GM13977 (cell line): Measurements from ENCODE around the gene FARS2.

Experiments
- DNase-seq: peaks from one replicate; pipeline ENCODE4 v3.0.0; 2012; ENCODE audit warnings: low spot score
- in situ Hi-C: fragments of 300-500 bp; cut with MboI; formaldehyde crosslinking; loops from one replicate; pipeline ENCODE4 v1.12.0; 2022; ENCODE audit warnings: low sequenced_read_pairs, low pct_unique_long_range_greater_than_20kb, mixed read lengths, inconsistent platforms; ENCODE audit not compliant: unreplicated experiment
- TF ChIP-seq, protein P1 (sequence below): IDR thresholded peaks from 2 replicates; pipeline ENCODE4 v1.5.1; 2012; ENCODE audit warnings: mild to moderate bottlenecking, control low read depth; ENCODE audit not compliant: insufficient read depth; ENCODE audit errors: extremely low read depth, missing control alignments

FARS2 gene

DNA sequence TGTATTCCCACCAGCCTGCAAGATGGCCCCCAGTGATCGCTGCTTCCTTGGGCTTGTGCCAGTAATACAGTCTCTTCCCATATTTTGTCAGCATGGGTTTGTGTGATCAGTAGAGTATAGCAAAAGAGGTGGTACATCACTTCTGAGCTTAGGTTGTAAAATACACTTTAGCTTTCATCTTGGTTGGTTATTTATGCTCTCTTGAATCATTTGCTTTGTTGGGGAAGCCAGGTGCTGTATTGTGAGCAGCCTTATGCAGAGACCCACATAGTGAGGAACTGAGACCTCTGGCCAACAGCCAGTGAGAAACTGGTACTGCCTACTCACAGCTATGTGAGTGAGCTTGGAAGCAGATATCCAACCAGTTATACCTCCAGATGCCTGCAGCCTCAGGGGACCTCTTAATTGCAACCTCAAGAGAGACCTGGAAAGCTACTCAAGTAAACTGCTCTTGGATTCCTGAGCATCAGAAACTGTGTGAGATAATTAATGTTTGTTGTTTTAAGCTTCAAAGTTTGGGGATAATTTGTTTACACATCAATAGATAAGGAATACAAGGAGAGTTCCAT, 229.3 kb downstream of the FARS2 start:
- DNase-seq = no peak
- TF ChIP-seq, protein P1, sequence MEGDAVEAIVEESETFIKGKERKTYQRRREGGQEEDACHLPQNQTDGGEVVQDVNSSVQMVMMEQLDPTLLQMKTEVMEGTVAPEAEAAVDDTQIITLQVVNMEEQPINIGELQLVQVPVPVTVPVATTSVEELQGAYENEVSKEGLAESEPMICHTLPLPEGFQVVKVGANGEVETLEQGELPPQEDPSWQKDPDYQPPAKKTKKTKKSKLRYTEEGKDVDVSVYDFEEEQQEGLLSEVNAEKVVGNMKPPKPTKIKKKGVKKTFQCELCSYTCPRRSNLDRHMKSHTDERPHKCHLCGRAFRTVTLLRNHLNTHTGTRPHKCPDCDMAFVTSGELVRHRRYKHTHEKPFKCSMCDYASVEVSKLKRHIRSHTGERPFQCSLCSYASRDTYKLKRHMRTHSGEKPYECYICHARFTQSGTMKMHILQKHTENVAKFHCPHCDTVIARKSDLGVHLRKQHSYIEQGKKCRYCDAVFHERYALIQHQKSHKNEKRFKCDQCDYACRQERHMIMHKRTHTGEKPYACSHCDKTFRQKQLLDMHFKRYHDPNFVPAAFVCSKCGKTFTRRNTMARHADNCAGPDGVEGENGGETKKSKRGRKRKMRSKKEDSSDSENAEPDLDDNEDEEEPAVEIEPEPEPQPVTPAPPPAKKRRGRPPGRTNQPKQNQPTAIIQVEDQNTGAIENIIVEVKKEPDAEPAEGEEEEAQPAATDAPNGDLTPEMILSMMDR = no peak
- in situ Hi-C loops = no loop called here

DNA sequence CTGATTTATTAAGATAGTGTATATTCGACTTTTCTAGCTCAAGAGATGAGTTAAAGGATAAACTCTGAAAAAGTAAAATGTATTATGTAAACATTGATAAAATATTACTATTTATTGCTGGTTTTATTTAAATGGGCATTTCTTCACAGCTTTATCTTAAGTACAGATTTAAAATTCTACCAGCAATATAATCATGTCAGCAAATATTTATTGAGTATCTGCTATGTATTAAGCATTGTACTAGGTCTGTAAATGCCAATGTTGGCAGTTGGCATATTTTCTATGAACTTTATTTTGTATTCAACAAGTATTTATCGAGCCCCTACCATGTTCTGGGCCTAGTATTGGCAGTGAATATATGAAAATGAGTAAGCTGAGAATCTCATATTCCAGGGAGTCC, 231.0 kb downstream of the FARS2 start:
- TF ChIP-seq, protein P1 = no peak
- DNase-seq = no peak
- in situ Hi-C loops = no loop called here

DNA sequence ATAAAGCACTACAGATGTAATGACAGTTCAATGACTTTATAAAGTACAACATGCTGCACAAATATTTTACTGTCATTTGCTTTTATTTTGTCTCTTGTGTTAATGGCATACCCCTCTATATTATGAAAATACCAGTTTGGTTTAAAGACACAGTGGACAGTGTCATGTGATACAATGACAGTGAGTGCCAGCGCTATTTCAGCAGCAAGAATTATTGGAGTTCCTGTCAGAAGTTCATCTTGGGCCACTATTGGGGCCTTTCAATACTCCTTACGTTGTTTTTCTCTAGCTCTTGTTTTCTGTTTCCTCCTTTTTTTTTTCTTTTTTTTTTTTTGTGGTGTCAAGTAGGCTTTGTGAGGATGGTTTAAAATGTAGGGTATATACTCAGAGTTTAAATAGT, 232.5 kb downstream of the FARS2 start:
- no peak for DNase-seq
- in situ Hi-C loops = no loop called here
- TF ChIP-seq, protein P1 = no peak

DNA sequence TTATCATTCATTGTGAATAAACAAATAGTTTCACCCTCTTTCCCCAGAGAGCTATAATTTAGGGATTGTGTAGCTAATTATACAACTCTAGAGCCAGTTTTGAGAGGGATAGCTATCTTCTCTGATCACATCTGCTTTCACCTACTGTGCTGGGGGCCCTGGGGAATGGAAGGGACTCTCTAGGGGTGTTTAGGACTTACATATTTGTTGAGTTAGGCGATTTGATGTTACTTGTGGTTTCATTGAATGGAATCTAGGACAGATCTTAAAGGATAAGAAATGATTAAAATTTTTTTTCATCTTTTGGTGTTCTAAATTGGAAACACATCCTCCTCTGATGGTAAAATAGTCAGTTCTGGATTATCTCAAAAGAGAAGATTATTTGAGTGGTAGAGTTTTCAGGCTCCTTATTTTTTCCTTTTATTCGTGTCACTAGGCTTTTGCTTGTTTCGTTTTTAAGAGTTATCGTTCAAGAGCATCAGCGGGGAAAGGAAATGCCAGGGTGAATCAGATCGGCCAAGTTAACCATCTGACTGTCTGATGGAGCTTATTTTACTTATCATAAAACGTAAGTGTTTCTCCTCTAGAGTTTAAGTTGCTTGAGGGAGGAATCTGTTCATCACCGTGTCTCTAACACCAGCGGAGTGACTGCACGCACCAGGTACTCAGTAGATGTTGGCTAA, 236.7 kb downstream of the FARS2 start:
- in situ Hi-C loops = no loop called here
- DNase-seq = no peak
- TF ChIP-seq, protein P1 = no peak

DNA sequence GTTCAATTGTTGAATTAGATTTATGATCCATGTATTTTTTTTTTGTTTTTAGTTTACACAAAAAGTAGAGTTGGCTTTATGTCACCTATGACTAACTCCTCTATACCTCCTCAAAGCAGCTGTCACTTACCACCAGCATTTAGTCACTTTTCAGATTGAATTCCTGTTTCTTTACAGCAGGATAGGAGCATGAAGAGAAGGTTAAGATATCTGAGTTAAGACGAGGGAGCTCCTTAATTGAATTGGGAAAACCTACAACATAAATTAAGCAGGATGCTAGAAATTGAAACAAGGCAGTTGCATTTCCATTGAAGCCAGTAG, 237.2 kb downstream of the FARS2 start:
- TF ChIP-seq, protein P1 = no peak
- in situ Hi-C loops = no loop called here
- no peak for DNase-seq

DNA sequence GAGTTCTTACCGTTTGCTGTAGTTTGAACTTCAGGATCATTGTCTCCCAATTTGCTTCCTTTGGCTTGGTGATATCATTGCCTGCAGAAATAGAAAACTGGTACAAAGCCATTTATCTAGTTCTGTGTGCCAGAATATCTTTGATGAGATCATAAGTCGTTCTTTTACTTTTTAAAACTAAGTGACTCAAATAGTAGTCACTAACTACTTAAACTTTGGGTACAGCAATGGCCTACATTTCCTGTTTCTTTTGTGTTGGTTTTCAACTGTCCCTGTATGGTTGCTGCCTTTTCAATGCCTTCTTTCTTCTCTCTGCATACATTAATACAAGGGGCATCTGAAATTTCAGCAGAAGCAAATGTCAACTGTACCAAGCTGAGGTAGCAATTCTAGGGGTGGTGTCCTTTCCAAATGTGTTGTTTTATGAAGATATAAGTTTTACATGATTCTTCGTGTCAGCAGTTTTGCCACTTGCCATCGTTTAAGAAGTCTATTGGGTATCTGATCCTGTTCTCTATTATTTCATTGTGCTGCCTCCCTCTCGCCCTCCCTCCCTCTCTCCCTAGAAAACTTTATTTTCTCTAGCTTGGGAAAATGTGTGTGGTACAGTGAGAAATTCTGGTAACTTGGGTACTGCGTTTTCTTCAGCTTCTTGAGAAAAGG, 238.5 kb downstream of the FARS2 start:
- DNase-seq = no peak
- in situ Hi-C loops = no loop called here
- TF ChIP-seq, protein P1 = no peak
